H1 (cell line): ENCODE results near the gene CCNG1. TPM values are rescaled to one million over a fixed set of nuclear protein-coding genes. Genes with fewer than 3 reads are reported as not detected.

Source experiments
- CREB1 ChIP-seq: IDR thresholded peaks from 2 replicates; pipeline ENCODE4 v1.6.1; 2012; ENCODE audit warnings: inconsistent platforms
- CTCF ChIP-seq, 3 experiments: IDR thresholded peaks; 1 replicate in 2 of 3; 2 replicates in 1 of 3; pipeline versions ENCODE4 v1.5.1 to v1.6.1; 2011; ENCODE audit warnings: low read length in 3 of 3, mild to moderate bottlenecking in 3 of 3, inconsistent platforms in 2 of 3, low read depth in 1 of 3, moderate library complexity in 1 of 3; ENCODE audit not compliant: insufficient read depth in 1 of 3; ENCODE audit errors: control extremely low read depth in 1 of 3
- E2F6 ChIP-seq: IDR thresholded peaks from 2 replicates; pipeline ENCODE4 v1.6.1; 2012; ENCODE audit warnings: inconsistent platforms
- HDAC2 ChIP-seq, 2 experiments: fragments of 300-600 bp in 1 of 2; sonication (generic) in 1 of 2; IDR thresholded peaks; 2 replicates each; pipeline ENCODE4 v1.6.1; 2011 to 2012; ENCODE audit warnings: low read depth in 2 of 2, low read length in 2 of 2, mild to moderate bottlenecking in 2 of 2, moderate library complexity in 2 of 2, borderline replicate concordance in 1 of 2, inconsistent platforms in 1 of 2
- KDM4A ChIP-seq: IDR thresholded peaks from one replicate; pipeline ENCODE4 v1.7.1; 2012; ENCODE audit warnings: low read depth, mild to moderate bottlenecking, moderate library complexity, low read length, inconsistent platforms; ENCODE audit not compliant: severe bottlenecking
- MAX ChIP-seq: IDR thresholded peaks from 2 replicates; pipeline ENCODE4 v1.6.1; 2012; ENCODE audit warnings: inconsistent platforms
- NRF1 ChIP-seq: IDR thresholded peaks from 2 replicates; pipeline ENCODE4 v1.6.1; 2011; ENCODE audit warnings: mild to moderate bottlenecking, low read depth, low read length, improper control_type of control experiment
- POLR2A ChIP-seq, 2 experiments: IDR thresholded peaks; 1 replicate in 1 of 2; 2 replicates in 1 of 2; pipeline ENCODE4 v1.6.1; 2011; ENCODE audit warnings: low read depth in 2 of 2, low read length in 2 of 2, mild to moderate bottlenecking in 2 of 2; ENCODE audit errors: control extremely low read depth in 1 of 2
- POLR2AphosphoS5 ChIP-seq: IDR thresholded peaks from 2 replicates; pipeline ENCODE4 v1.6.1; 2011; ENCODE audit warnings: low read depth, low read length
- SIX5 ChIP-seq: IDR thresholded peaks from 2 replicates; pipeline ENCODE4 v1.6.1; 2011; ENCODE audit warnings: mild to moderate bottlenecking, low read depth, low read length
- SP1 ChIP-seq: IDR thresholded peaks from 2 replicates; pipeline ENCODE4 v1.6.1; 2011; ENCODE audit warnings: low read depth, low read length
- SUZ12 ChIP-seq: fragments of 200-600 bp; sonication (generic); IDR thresholded peaks from 2 replicates; pipeline ENCODE4 v1.6.1; 2012; ENCODE audit warnings: mild to moderate bottlenecking, inconsistent platforms, low read length, moderate library complexity, mixed read lengths
- TAF1 ChIP-seq: IDR thresholded peaks from 2 replicates; pipeline ENCODE4 v1.6.1; 2011; ENCODE audit warnings: mild to moderate bottlenecking, low read depth, low read length
- polyA plus RNA-seq, 7 experiments: library from polyadenylated mRNA; depleted of rRNA in 3 of 7; stranded (reverse) in 5 of 7; unstranded in 2 of 7; fragments of >200 nt in 5 of 7; fragments of 200-250 nt in 2 of 7; gene quantifications; 1 replicate in 5 of 7; 2 replicates in 1 of 7; 4 replicates in 1 of 7; pipeline versions ENCODE4 v1.2.1 to v1.2.3, GENCODE V29; 2011 to 2013; ENCODE audit warnings: missing spikeins in 2 of 7, mixed read lengths in 2 of 7
- total RNA-seq: library from RNA; stranded (reverse); fragmentation: NEBNext Ultra II Directional; extraction: Animal tissue kit (Norgen Biotek cat#: 25700); gene quantifications from 2 replicates; pipeline ENCODE4 v1.2.1, GENCODE V29; 2021

CCNG1 gene
- total and polyA plus RNA-seq, 2 of the 8 experiments (the other 6 are each of a cell fraction or from before 2014, with no cell fraction given) = 165 to 369 TPM

DNA sequence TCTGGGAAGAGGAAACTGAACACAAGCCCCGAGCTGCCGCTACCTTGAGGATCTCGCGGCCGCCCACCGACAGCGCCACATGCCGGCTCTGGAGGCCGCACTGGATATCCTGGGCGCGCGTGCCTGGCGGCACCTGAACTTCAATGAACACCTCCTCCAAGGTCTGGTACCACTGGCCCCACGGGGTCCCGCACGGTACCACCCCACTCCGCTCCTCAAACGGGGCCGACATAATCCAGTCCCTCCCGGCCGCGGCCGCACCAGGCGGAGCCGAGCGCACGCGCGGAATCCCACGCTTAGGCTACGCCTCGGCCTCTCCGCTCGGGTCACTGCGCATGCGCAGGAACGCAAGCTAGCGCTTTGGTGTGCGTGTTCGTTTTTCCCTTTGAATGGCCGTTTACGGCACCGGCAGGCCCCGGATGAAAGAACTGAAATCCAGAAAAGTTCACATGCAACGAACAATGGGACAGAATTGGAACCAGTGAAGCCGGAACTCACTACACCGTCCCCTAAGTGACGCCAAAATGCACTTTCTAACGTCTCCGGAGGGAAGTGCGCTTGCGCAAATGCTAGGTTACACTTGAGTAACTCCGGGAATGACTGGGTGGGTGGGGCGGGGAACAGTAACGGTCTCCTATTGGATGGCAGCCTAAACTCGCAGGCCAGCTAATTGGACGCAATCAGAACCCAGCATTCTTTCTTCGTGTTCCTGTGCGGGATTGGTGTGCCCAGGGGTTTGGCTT lies 22.6 kb downstream of the CCNG1 start, which contains the start of gene NUDCD2 (continued):
- peak; percentile 86 for TF ChIP-seq SP1
- peak; percentile 84 for TF ChIP-seq MAX
- TF ChIP-seq CTCF (IDR thresholded peaks at IDR 0.05; ENCODE audit: control extremely low read depth in 1 of 3, insufficient read depth in 1 of 3, low read depth in 1 of 3, low read length in 3 of 3) = no peak
- peak; percentile 84 for TF ChIP-seq TAF1
- TF ChIP-seq KDM4A = peak; percentile 79
- no peak for TF ChIP-seq SIX5
- peak; percentile 65 for TF ChIP-seq E2F6
- peak; percentile 78 to 88 for TF ChIP-seq POLR2A (IDR thresholded peaks at IDR 0.05; ENCODE audit: control extremely low read depth in 1 of 2, low read depth in 2 of 2, low read length in 2 of 2)
- TF ChIP-seq NRF1 = peak; percentile 95
- TF ChIP-seq CREB1 = peak; percentile 66; the same call in 1 of the 2 replicates
- TF ChIP-seq HDAC2 (IDR thresholded peaks at IDR 0.05; ENCODE audit: borderline replicate concordance in 1 of 2, low read depth in 2 of 2, low read length in 2 of 2) = peak in 1 of 2 experiments; percentile 49; a peak in 2 of 4 replicates
- no peak for TF ChIP-seq SUZ12
- TF ChIP-seq POLR2AphosphoS5 = peak; percentile 81
